OCI-LY3 (cell line): ENCODE measurements around the gene CAPN10.

Source experiments
- H2AFZ ChIP-seq: fragments of 200-600, 300-600 bp; shearing (Covaris generic); 2 replicates; pipeline ENCODE4 v1.6.0; 2014; ENCODE audit warnings: antibody characterized with exemption, low read depth, low read length
- H3K27ac ChIP-seq: fragments of 200-600, 300-600 bp; sonication (generic); 2 replicates; pipeline ENCODE4 v1.5.1; 2014; ENCODE audit warnings: mild to moderate bottlenecking, low read length, moderate library complexity, mixed read lengths
- H3K27me3 ChIP-seq: fragments of 200-600, 300-600 bp; sonication (generic); 2 replicates; pipeline ENCODE4 v1.6.1; 2014; ENCODE audit warnings: low read depth, low read length, mixed read lengths
- H3K36me3 ChIP-seq: fragments of 200-600, 300-600 bp; sonication (generic); replicated peaks from 2 replicates; pipeline ENCODE3; 2014; ENCODE audit warnings: low read depth, low read length, mixed read lengths
- H3K4me1 ChIP-seq: fragments of 300-600, 200-600 bp; sonication (generic); 2 replicates; pipeline ENCODE4 v1.6.1; 2014; ENCODE audit warnings: low read length, mixed read lengths
- H3K4me2 ChIP-seq: fragments of 200-600, 300-600 bp; sonication (generic); 2 replicates; pipeline ENCODE4 v1.6.1; 2014; ENCODE audit warnings: low read length, mixed read lengths
- H3K4me3 ChIP-seq: fragments of 300-600, 200-600 bp; sonication (generic); 2 replicates; pipeline ENCODE4 v1.5.1; 2014; ENCODE audit warnings: antibody characterized with exemption, mild to moderate bottlenecking, low read length, moderate library complexity
- H3K79me2 ChIP-seq: fragments of 300-600, 200-600 bp; shearing (Covaris generic); 2 replicates; pipeline ENCODE4 v1.6.1; 2014; ENCODE audit warnings: mild to moderate bottlenecking, low read length, mixed read lengths
- H3K9ac ChIP-seq: fragments of 300-600, 200-600 bp; shearing (Covaris generic); 2 replicates; pipeline ENCODE4 v1.6.0; 2014; ENCODE audit warnings: mild to moderate bottlenecking, low read length, moderate library complexity
- H3K9me3 ChIP-seq: fragments of 200-600, 300-600 bp; shearing (Covaris generic); 2 replicates; pipeline ENCODE4 v1.6.1; 2014; ENCODE audit warnings: low read length, mixed read lengths; ENCODE audit not compliant: insufficient read depth
- H4K20me1 ChIP-seq: fragments of 200-600, 300-600 bp; sonication (generic); 2 replicates; pipeline ENCODE4 v1.6.1; 2016; ENCODE audit warnings: low read length, mixed read lengths; ENCODE audit not compliant: insufficient read depth
- CTCF ChIP-seq: fragments of 200-600, 300-600 bp; sonication (generic); IDR thresholded peaks from 2 replicates; pipeline ENCODE4 v1.5.1; 2014; ENCODE audit warnings: antibody characterized with exemption, low read length, low read depth
- EZH2phosphoT487 ChIP-seq: fragments of 200-600 bp; shearing (Covaris generic); IDR thresholded peaks from 2 replicates; pipeline ENCODE4 v1.6.1; 2018; ENCODE audit warnings: antibody characterized with exemption, mixed run types, low read depth

Gene CAPN10

GRCh38 chr2:240574386-240575100, 12.0 kb upstream of the CAPN10 start:
- peaks cover 6% of the 10 kb centered on the region; the same call in 1 of the 2 replicates for H4K20me1 ChIP-seq
- H3K9ac ChIP-seq: no peak overlapping the region
- no peaks in the 10 kb centered on the region for H3K9me3 ChIP-seq
- H3K4me1 ChIP-seq: peaks cover 15% of the 10 kb centered on the region
- no peak overlapping the region for H3K4me3 ChIP-seq
- peaks cover 18% of the 10 kb centered on the region for H3K79me2 ChIP-seq
- no peak overlapping the region for H2AFZ ChIP-seq
- no peaks in the 10 kb centered on the region for H3K27me3 ChIP-seq
- H3K4me2 ChIP-seq: no peak overlapping the region
- H3K36me3 ChIP-seq: no peaks in the 10 kb centered on the region
- H3K27ac ChIP-seq: no peak overlapping the region
- no peak for TF ChIP-seq CTCF
- TF ChIP-seq EZH2phosphoT487: no peak

- Histone ChIP-seq H3K27ac (no peak overlapping the region), H4K20me1 (no peaks in the 10 kb centered on the region), H3K79me2 (peaks cover 14% of the 10 kb centered on the region), H3K27me3 (no peaks in the 10 kb centered on the region), H3K4me2 (no peak overlapping the region), H3K4me1 (peaks cover 20% of the 10 kb centered on the region), H3K9ac (no peak overlapping the region), H2AFZ (no peak overlapping the region), H3K4me3 (no peak overlapping the region), H3K36me3 (peaks cover 1% of the 10 kb centered on the region), H3K9me3 (no peaks in the 10 kb centered on the region)
- TF ChIP-seq EZH2phosphoT487 (no peak), CTCF (no peak)
Measured at GRCh38 chr2:240575101-240575965, 11.2 kb upstream of the CAPN10 start.

- H3K9ac ChIP-seq: no peak overlapping the region
- H3K36me3 ChIP-seq: peaks cover 8% of the 10 kb centered on the region
- H3K27ac ChIP-seq: no peak overlapping the region
- peaks cover 26% of the 10 kb centered on the region for H3K4me1 ChIP-seq
- TF ChIP-seq CTCF (no peak), EZH2phosphoT487 (no peak)
- no peak overlapping the region for H2AFZ ChIP-seq
- H3K9me3 ChIP-seq: no peaks in the 10 kb centered on the region
- peaks cover 14% of the 10 kb centered on the region for H3K79me2 ChIP-seq
- H3K27me3 ChIP-seq: no peaks in the 10 kb centered on the region
- H3K4me3 ChIP-seq: no peak overlapping the region
- no peaks in the 10 kb centered on the region for H4K20me1 ChIP-seq
- H3K4me2 ChIP-seq: no peak overlapping the region
Measured at GRCh38 chr2:240576036-240576435, 10.5 kb upstream of the CAPN10 start.
